ENCODE results near the gene PLA2G4F.

PLA2G4F gene

GRCh38 chr15:42146551-42147430, 9.6 kb downstream of the PLA2G4F start:
- no peak for DNase-seq

GRCh38 chr15:42145546-42146455, 10.6 kb downstream of the PLA2G4F start:
- DNase-seq: no peak

- DNase-seq: no peak
Measured at GRCh38 chr15:42144841-42145375, 11.5 kb downstream of the PLA2G4F start.

- no peak for DNase-seq
Measured at GRCh38 chr15:42143866-42144625, 12.4 kb downstream of the PLA2G4F start.

GRCh38 chr15:42143356-42143755, 13.1 kb downstream of the PLA2G4F start:
- DNase-seq: no peak

GRCh38 chr15:42141795-42142667, 14.4 kb downstream of the PLA2G4F start:
- no peak for DNase-seq

- DNase-seq: no peak
Measured at GRCh38 chr15:42141246-42141645, 15.2 kb downstream of the PLA2G4F start.

- DNase-seq: no peak
Measured at GRCh38 chr15:42140383-42141070, 15.9 kb downstream of the PLA2G4F start.

GRCh38 chr15:42139596-42139995, 16.8 kb downstream of the PLA2G4F start:
- no peak for DNase-seq

GRCh38 chr15:42138968-42139386, 17.5 kb downstream of the PLA2G4F start:
- no peak for DNase-seq

GRCh38 chr15:42138411-42138810, 18.0 kb downstream of the PLA2G4F start:
- DNase-seq: no peak

GRCh38 chr15:42137461-42138261, 18.8 kb downstream of the PLA2G4F start:
- DNase-seq: peak; percentile 38 to 52

- no peak for DNase-seq
Measured at GRCh38 chr15:42136513-42136912, 19.9 kb downstream of the PLA2G4F start.

GRCh38 chr15:42135351-42135750, 21.1 kb downstream of the PLA2G4F start:
- DNase-seq: no peak

- no peak for DNase-seq
Measured at GRCh38 chr15:42134617-42135245, 21.7 kb downstream of the PLA2G4F start.

GRCh38 chr15:42133886-42134502, 22.4 kb downstream of the PLA2G4F start:
- peak; percentile 25 to 56 for DNase-seq

GRCh38 chr15:42133356-42133755, 23.1 kb downstream of the PLA2G4F start:
- DNase-seq: no peak

- DNase-seq: no peak
Measured at GRCh38 chr15:42131826-42132806, 24.3 kb downstream of the PLA2G4F start.
